ENCODE data around the gene CFAP58.

CFAP58 gene

GRCh38 chr10:104367904-104368303 is 14.3 kb downstream of the CFAP58 start:
- Histone ChIP-seq H2AFZ (ENCODE audit: low read depth) (no peak overlapping the region), H3K36me3 (ENCODE audit: insufficient read depth) (no peaks in the 10 kb centered on the region), H3K9ac (no peak overlapping the region), H3K79me2 (ENCODE audit: insufficient read depth, low read depth) (no peaks in the 10 kb centered on the region), H3K27ac (no peak overlapping the region), H3K27me3 (ENCODE audit: insufficient read depth, low read depth) (no peaks in the 10 kb centered on the region), H3K4me1 (ENCODE audit: low read depth, poor library complexity, severe bottlenecking) (no peaks in the 10 kb centered on the region), H3K4me3 (IDR thresholded peaks at IDR 0.05; ENCODE audit: insufficient read depth, low read depth, low read length) (no peak overlapping the region), H4K20me1 (ENCODE audit: insufficient read depth) (no peaks in the 10 kb centered on the region), H3K4me2 (no peak overlapping the region)
- TF ChIP-seq CTCF (conservative IDR thresholded peaks at IDR 0.05; ENCODE audit: low read depth, low read length): no peak

DNA sequence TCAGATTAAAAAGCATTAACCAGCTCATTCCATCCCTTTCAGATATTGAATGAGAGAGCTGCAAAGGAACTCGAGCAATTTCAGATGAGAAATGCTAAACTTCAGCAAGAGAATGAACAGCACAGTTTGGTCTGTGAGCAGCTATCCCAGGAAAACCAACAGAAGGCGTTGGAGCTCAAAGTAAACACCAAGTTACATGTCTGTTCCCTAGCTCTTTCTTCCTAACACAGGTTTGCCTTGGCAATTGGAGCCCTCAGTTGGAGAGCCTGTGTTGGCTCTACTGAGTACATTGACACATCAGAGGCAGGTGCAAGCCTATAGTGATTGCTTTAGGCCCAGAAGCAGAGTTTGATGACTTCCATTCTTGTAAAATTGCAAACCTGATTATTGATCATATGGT is 14.7 kb downstream of the CFAP58 start:
- Histone ChIP-seq H4K20me1 (ENCODE audit: insufficient read depth) (no peaks in the 10 kb centered on the region), H3K4me3 (IDR thresholded peaks at IDR 0.05; ENCODE audit: insufficient read depth, low read depth, low read length) (no peak overlapping the region)
- no peak for TF ChIP-seq CTCF (conservative IDR thresholded peaks at IDR 0.05; ENCODE audit: low read depth, low read length)

GRCh38 chr10:104371753-104372152 is 18.1 kb downstream of the CFAP58 start:
- Histone ChIP-seq H3K9ac (no peak overlapping the region), H3K4me3 (IDR thresholded peaks at IDR 0.05; ENCODE audit: insufficient read depth, low read depth, low read length) (no peak overlapping the region), H3K27ac (no peak overlapping the region), H3K79me2 (ENCODE audit: insufficient read depth, low read depth) (no peaks in the 10 kb centered on the region), H4K20me1 (ENCODE audit: insufficient read depth) (no peaks in the 10 kb centered on the region), H3K36me3 (ENCODE audit: insufficient read depth) (no peaks in the 10 kb centered on the region), H3K4me2 (no peak overlapping the region), H3K27me3 (ENCODE audit: insufficient read depth, low read depth) (no peaks in the 10 kb centered on the region), H3K4me1 (ENCODE audit: low read depth, poor library complexity, severe bottlenecking) (no peaks in the 10 kb centered on the region), H2AFZ (ENCODE audit: low read depth) (no peak overlapping the region)
- TF ChIP-seq CTCF (conservative IDR thresholded peaks at IDR 0.05; ENCODE audit: low read depth, low read length): no peak

More for the DNA sequence above, 14.7 kb downstream of the CFAP58 start:
- Histone ChIP-seq H3K27me3 (ENCODE audit: insufficient read depth, low read depth) (no peaks in the 10 kb centered on the region), H3K79me2 (ENCODE audit: insufficient read depth, low read depth) (no peaks in the 10 kb centered on the region), H3K36me3 (ENCODE audit: insufficient read depth) (no peaks in the 10 kb centered on the region), H3K9ac (no peak overlapping the region), H3K4me1 (ENCODE audit: low read depth, poor library complexity, severe bottlenecking) (no peaks in the 10 kb centered on the region), H3K27ac (no peak overlapping the region), H3K4me2 (no peak overlapping the region), H2AFZ (ENCODE audit: low read depth) (no peak overlapping the region)

DNA sequence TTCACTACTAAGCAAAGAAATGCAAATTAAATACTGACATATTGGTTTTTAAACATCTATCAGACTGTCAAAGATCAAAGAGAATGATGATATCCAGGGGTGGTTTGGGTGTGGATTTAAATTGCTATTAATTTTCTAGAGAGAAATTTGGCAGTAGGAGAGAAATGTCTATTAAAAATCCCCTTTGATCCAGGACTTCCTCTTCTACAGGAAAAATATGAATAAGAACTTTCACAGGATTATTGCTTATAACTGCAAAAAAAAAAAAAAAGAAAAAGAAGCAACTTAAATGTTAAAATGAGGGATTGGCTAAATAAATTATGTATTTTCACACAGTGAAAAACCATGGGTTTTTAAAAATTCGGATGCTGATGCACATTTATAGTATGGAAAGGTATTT is 21.0 kb downstream of the CFAP58 start:
- no peaks in the 10 kb centered on the region for H4K20me1 ChIP-seq (ENCODE audit: insufficient read depth)
- TF ChIP-seq CTCF (conservative IDR thresholded peaks at IDR 0.05; ENCODE audit: low read depth, low read length): no peak

More for the DNA sequence above, 21.0 kb downstream of the CFAP58 start:
- Histone ChIP-seq H3K9ac (no peak overlapping the region), H3K27ac (no peak overlapping the region), H3K4me3 (IDR thresholded peaks at IDR 0.05; ENCODE audit: insufficient read depth, low read depth, low read length) (no peak overlapping the region), H3K27me3 (ENCODE audit: insufficient read depth, low read depth) (no peaks in the 10 kb centered on the region), H3K4me1 (ENCODE audit: low read depth, poor library complexity, severe bottlenecking) (no peaks in the 10 kb centered on the region), H3K79me2 (ENCODE audit: insufficient read depth, low read depth) (no peaks in the 10 kb centered on the region), H3K36me3 (ENCODE audit: insufficient read depth) (no peaks in the 10 kb centered on the region), H2AFZ (ENCODE audit: low read depth) (no peak overlapping the region), H3K4me2 (no peak overlapping the region)
